ENCODE results near the gene PLPPR4. TPM values are rescaled to one million over a fixed set of nuclear protein-coding genes. Genes with fewer than 3 reads are reported as not detected.
"Not testable (repeated sequence)": the region's sequence is repeated elsewhere in the genome, so short reads cannot be mapped to it uniquely, and the experiment has no call there.

PLPPR4 gene
- total RNA-seq, 4 donors from 2014 or later = 0.66 to 3.9 (median 2.8) TPM

DNA sequence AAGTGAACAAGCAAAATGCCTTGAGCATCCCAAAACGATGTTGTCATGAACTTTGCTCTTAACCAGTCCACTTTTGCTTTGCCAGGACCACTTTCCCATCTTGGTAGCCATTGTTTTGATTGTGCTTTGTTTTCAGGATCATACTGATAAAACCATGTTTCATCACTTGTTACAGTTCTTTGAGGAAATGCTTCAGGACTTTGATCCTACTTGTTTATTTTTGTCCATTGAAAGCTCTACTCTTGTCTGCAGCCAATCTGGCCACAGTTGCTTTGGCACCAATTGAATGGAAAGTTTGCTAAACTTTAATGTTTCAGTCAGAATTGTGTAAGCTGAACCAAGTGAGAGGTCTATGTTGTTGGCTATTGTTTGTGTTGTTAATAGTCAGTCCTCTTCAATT is 12.8 kb downstream of the PLPPR4 start:
- Histone ChIP-seq H3K27me3 (no peaks in the 10 kb centered on the region), H3K4me1 (no peaks in the 10 kb centered on the region), H3K36me3 (no peaks in the 10 kb centered on the region), H3K4me3 (no peak overlapping the region), H3K27ac (no peak overlapping the region), H3K9me3 (no peaks in the 10 kb centered on the region)
- no peak for DNase-seq (ENCODE audit: low spot score in 2 of 2)
- WGBS, 2 donors = 75 to 81% methylated on average over 1 of the region's 1 CpG
- TF ChIP-seq POLR2A (IDR thresholded peaks at IDR 0.05) (no peak), EP300 (IDR thresholded peaks at IDR 0.05) (no peak)
- TF ChIP-seq, protein P1, sequence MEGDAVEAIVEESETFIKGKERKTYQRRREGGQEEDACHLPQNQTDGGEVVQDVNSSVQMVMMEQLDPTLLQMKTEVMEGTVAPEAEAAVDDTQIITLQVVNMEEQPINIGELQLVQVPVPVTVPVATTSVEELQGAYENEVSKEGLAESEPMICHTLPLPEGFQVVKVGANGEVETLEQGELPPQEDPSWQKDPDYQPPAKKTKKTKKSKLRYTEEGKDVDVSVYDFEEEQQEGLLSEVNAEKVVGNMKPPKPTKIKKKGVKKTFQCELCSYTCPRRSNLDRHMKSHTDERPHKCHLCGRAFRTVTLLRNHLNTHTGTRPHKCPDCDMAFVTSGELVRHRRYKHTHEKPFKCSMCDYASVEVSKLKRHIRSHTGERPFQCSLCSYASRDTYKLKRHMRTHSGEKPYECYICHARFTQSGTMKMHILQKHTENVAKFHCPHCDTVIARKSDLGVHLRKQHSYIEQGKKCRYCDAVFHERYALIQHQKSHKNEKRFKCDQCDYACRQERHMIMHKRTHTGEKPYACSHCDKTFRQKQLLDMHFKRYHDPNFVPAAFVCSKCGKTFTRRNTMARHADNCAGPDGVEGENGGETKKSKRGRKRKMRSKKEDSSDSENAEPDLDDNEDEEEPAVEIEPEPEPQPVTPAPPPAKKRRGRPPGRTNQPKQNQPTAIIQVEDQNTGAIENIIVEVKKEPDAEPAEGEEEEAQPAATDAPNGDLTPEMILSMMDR (IDR thresholded peaks at IDR 0.05) = no peak

GRCh38 chr1:99279525-99279924 is 15.2 kb downstream of the PLPPR4 start:
- 49 to 63% methylated on average over 4 of the region's 4 CpGs for WGBS, 2 donors
- no peak for DNase-seq (ENCODE audit: low spot score in 2 of 2)
- Histone ChIP-seq H3K36me3 (no peaks in the 10 kb centered on the region), H3K27ac (no peak overlapping the region), H3K4me3 (no peak overlapping the region), H3K4me1 (no peaks in the 10 kb centered on the region), H3K27me3 (no peaks in the 10 kb centered on the region), H3K9me3 (no peaks in the 10 kb centered on the region)
- TF ChIP-seq POLR2A (IDR thresholded peaks at IDR 0.05) = no peak
- no peak for TF ChIP-seq EP300 (IDR thresholded peaks at IDR 0.05)
- TF ChIP-seq, protein P1 (IDR thresholded peaks at IDR 0.05) = no peak

DNA sequence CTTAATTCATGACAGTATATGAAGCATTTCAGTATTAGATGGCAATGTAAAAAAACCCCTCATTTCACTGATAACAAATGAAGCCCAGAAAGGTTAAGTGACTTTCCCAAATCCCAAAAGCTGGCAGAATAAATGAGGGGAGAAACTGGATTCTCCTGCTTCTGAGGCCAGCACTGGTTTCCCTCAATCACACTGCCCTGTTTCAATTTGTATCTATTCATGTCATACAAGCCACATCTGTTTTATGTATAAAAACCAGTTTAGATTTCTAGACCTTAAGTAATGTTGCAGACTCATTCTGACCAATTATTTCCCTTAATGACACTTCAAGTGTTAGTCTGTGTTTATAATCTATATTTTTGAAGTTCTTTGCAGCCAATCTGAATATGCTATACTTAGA is 16.8 kb downstream of the PLPPR4 start:
- Histone ChIP-seq H3K27ac (no peak overlapping the region), H3K9me3 (no peaks in the 10 kb centered on the region), H3K36me3 (no peaks in the 10 kb centered on the region), H3K4me1 (peaks cover 0 to 6% (median 0%) of the 10 kb centered on the region in 4 donors), H3K4me3 (no peak overlapping the region), H3K27me3 (no peaks in the 10 kb centered on the region)
- DNase-seq (ENCODE audit: low spot score in 2 of 2) = no peak
- TF ChIP-seq, protein P1 (IDR thresholded peaks at IDR 0.05) = no peak
- TF ChIP-seq POLR2A (IDR thresholded peaks at IDR 0.05) = no peak
- TF ChIP-seq EP300 (IDR thresholded peaks at IDR 0.05) = no peak

GRCh38 chr1:99282536-99282935 is 18.2 kb downstream of the PLPPR4 start:
- Histone ChIP-seq H3K36me3 (no peaks in the 10 kb centered on the region), H3K4me3 (no peak overlapping the region), H3K9me3 (peaks cover 0 to 4% (median 0%) of the 10 kb centered on the region in 4 donors), H3K27ac (no peak overlapping the region), H3K27me3 (no peaks in the 10 kb centered on the region), H3K4me1 (peaks cover 0 to 6% (median 0%) of the 10 kb centered on the region in 4 donors)
- 53 to 54% methylated on average over 3 of the region's 3 CpGs for WGBS, 2 donors
- DNase-seq (ENCODE audit: low spot score in 2 of 2) = no peak
- TF ChIP-seq POLR2A (IDR thresholded peaks at IDR 0.05) (no peak), EP300 (IDR thresholded peaks at IDR 0.05) (no peak)
- TF ChIP-seq, protein P1 (IDR thresholded peaks at IDR 0.05) = no peak

- not testable (repeated sequence) for H3K27ac ChIP-seq; H3K4me3 ChIP-seq; H3K9me3 ChIP-seq; DNase-seq (ENCODE audit: low spot score in 2 of 2); H3K4me1 ChIP-seq; H3K36me3 ChIP-seq; H3K27me3 ChIP-seq
- 96% methylated on average over 18 of the region's 18 CpGs for WGBS, 2 donors
These were observed 19.2 kb downstream of the PLPPR4 start for GRCh38 chr1:99283521-99283920.

DNA sequence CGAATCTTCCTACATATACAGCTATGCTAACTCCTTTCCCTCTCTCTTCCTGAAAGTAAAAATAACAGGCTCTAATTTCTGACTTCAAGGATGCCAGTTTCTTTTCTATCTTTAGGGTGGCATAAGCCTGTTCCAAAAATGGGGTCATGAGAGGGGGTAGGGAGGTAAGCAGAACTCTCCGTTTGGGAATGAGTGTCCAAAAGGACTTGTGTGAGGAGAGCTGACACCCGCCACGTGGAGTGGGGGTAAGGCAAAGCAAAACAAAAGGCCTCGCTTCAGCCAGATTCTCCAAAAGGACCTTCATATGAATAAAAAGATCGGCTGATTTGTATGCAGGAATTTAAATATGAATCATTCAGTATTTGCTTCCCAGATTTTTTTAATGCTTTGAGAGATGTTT is 28.6 kb downstream of the PLPPR4 start:
- Histone ChIP-seq H3K4me1 (no peaks in the 10 kb centered on the region), H3K36me3 (no peaks in the 10 kb centered on the region), H3K27me3 (no peaks in the 10 kb centered on the region), H3K27ac (no peak overlapping the region), H3K4me3 (no peak overlapping the region), H3K9me3 (peaks cover 0 to 9% (median 0%) of the 10 kb centered on the region in 4 donors)
- TF ChIP-seq EP300 (IDR thresholded peaks at IDR 0.05) (no peak), POLR2A (IDR thresholded peaks at IDR 0.05) (no peak)
- TF ChIP-seq, protein P1 (IDR thresholded peaks at IDR 0.05) = no peak
- WGBS, 2 donors = 40 to 48% methylated on average over 6 of the region's 6 CpGs
- DNase-seq (ENCODE audit: low spot score in 2 of 2) = no peak
